GM21367 (cell line): ENCODE results near the gene TCF12.

Experiments used
- ATAC-seq: cut with Tn5 transposase; IDR thresholded peaks from one replicate; pipeline ENCODE4 v1.9.1; 2021; ENCODE audit not compliant: unreplicated experiment

Gene TCF12

DNA sequence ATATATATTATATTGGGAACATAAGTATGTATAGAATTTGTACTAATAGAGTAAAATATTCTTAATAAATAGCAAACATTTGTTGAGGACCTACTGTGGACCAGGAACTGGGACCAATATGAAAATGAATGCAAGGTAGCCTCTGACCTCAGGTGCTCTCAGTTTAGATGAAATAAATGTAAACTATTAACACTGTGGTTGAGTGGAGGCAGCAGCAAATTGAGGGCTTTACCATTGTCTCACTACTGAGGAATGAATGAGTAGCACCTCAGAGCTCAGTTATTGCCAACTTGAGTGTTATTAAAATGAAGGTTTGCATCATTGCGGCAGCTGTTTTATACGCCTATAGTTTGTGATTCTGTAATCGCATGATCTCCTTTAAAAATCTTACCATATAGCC lies 366.9 kb downstream of the TCF12 start:
- ATAC-seq = no peak

DNA sequence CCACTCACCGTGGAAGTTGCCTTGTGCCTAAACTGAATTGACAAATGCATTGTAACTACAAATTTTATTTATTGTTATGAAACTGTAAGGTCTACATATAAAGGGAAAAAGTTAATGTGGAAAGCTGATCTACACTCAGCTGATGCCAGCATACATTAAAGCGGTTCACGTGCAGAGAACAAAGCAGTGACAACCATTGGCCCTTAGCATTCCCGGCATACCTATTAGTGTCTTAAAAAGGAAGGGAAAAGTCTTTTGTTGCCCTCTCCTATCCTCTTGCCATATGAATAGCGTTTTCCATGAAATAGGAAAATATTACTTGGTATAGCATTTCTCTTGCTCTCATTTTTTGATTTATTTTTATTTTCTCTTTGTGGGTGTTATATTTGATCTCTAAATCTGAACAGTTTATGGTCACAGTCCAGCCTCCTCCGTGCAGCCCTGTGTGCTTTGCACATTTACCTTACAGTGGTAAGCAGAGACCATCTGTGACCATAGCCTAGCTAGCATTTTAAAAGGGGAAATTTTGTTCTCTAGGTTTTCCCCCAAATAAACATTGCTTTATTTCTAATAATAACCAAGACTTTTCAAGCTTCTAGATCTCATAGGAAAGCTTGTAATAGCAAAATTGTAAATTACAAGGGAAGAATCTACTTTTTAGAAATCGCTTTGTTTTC lies 368.1 kb downstream of the TCF12 start:
- no peak for ATAC-seq

DNA sequence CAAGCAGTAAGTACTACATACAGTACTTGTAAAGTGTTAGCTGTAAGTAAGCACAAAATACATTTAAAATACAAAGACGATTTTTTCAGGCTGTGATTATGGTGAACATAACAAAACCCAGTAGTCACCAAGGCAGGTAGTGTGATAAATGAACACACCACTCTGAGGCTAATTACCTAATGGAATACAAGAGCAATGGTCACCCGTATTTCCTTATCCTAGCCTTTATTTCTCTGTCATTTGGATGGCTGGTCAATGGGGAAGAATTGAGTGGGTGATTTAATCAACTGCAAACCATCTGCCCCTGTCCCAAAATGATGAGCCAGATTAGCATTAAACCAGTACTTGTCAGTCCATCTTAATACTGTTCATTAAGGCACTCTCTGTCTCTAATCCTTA lies 368.7 kb downstream of the TCF12 start:
- no peak for ATAC-seq

DNA sequence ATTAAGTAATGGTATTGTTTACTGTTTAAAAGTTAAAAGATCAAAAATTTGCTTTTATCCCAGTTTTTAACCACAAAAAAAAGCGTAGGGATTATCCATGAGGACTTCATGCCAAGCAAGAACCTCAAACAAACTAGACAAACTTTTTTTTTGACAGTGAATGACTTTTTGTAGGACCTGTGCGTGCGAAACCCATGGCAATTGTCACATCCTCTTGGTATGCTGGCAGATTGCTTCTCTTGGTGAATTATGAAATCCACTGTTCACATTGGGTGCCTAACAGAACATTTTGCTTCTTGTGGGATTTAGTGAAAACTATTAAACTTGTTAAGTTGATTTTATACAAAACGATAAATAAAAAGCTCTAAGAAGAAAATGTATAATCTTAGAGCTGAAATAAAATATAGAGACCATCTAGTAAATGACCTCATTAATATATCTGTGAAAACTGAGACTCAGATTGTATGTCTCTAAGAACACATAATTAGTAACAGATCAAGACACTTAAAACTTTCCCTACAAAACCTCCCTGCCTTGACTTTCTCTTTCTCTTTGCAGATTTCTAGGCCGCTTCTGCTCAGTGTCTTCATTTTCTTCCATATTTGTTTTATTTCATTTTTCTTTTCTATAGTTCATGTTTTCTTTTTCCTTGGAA lies 370.6 kb downstream of the TCF12 start:
- no peak for ATAC-seq

DNA sequence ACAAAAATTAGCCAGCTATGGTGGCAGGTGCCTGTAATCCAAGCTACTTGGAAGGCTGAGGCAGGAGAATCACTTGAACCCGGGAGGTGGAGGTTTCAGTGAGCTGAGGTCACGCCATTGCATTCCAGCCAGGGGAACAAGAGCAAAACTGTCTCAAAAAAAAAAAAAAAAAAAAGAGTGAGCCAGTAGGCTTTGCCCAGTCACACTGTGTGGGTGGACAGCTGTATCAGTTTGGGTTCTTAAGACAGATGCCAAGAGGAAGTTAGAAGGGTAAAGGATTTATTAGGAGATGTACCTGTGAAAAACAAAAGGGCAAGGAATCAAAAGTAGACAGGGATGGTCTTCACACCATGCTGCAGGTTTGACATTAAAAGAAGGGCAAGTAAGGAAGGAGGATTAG lies 371.7 kb downstream of the TCF12 start:
- ATAC-seq = no peak

DNA sequence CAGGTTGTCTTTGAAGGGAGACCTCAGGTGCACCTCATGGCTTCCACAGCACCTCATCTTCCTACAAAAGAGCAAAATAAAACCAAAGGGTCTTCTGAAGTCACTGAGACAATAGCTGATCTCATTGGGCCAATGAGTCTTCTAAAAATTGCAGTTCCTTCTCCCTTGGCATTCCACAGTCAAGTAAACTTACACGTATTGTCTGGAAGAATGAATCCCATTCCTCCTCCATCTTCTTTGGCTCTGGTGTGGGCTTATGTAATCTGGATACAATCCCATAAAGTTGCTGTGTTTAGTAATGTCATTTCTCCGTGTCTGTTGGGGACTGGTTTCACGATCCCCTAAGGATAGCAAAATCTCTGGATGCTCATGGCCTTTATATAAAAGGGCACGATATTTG lies 372.4 kb downstream of the TCF12 start:
- ATAC-seq = no peak

DNA sequence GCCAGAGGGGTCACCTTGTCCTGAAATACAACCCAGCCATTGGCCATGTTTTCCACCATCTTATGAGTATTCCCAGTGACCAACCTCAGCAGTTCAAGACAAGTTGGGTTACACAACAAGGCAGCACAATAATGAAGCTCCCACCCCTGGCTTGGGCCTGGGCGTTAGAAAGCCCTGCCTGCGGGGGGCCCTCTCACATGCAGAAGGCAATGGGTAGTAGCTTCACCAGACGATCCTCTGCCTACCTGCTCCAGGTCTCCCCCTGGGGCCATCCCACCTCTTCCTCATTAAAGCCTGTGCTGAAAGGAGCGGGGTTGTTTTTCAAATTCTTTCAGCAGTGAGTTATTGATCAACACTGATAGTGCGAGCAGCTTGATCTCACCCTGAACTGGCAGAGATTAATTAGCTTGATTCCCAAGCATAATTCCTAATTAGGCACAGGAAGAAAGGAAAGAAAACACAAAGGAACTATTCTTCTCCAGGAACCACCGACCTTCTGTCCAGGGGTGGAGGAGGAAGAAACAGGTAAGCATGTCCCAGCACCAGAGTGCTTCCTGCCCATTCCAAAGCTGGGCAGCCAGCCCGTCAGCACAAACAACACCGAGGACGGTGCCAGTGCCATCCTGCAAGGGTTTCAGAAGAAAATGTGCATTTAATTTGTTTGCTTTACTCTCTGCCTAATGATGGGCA lies 378.2 kb downstream of the TCF12 start:
- no peak for ATAC-seq

DNA sequence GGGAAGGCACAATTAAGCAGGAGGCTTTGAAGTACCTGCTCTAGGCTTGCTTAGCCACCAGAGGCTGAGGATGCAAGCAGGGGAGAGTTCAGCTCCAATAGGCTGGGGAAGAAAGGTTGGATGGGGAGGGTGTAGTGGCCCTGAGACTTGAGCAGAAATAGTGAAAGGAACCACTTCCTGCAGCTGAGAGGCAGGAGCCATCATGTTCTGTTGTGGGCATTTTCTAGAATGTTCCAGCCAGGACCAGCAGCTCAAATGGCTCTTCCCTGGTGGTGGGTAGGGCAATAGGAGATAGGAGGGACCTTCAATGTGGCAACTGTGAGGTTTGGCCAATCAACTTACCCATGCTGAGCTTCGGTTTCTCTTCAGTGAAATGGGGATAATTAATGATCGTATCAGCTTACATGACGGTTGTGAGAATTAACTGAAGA lies 378.7 kb downstream of the TCF12 start:
- ATAC-seq = no peak

DNA sequence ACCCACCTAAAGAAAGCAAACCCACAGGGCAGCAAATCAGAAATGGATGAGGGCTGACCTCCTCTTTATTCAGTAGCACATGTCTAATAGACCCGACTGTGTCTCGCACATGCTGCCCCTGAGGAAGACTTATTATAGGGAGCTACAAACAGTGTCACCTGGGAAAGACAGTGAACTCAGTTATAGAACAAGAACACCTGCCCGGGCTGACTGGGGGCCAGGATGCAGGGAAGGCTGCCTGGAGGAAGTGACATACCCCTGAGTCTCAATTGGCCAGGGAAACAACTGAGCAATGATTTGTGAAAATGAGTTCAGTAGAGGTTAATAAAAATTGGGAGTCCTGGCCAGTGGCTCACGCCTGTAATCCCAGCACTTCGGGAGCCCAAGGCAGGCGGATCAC lies 379.2 kb downstream of the TCF12 start:
- ATAC-seq = no peak

DNA sequence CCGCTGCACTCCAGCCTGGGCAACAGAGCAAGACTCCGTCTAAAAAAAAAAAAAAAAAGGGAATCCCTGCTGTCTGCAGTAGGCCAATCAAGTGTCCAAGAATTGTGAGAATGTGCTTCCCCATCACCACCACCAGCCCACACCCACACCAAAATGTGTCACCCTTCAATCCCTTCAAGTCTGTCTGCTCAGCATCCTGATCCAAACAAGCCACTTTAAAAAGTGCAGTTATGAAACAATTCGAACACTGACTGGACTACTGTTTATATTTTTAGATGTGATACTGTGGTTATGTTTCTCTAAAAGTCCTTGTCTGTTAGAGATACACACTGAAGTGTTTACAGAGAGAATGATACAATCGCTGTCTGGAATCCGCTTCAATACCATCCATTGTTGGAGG lies 379.8 kb downstream of the TCF12 start:
- no peak for ATAC-seq

DNA sequence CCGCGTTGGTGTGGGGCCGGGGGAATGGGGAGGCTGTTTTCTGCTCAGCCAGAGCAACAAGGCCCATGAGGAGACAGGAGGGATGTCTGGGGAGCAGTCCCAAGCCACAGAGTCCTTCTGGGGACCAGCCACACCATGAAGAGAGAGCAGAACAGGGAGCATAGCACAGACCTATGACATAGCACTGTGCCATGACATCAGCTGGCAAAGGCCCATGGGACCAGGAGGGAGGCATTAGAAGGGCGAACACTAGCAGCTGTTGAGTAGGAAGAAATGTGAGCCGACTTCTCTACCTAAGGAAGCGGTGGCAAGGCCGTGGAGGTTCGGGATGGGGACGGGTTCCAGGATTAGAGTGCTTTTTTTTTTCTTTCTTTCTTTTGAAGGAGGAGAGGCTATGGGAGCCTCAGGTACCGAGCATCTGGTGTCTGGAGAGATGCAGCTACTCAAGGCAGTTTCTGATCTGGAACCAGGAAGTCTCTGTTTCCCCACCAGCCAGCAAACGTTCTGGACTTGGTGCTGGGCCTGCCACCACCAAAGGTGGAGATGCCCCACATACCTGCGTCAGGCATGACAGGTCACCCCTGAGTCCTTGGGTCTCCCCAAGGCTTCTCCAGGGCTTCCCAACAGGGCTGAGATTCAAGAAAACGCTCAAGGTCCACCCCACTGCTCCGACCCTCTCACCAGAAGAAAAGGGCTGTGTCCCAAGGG lies 380.6 kb downstream of the TCF12 start:
- ATAC-seq = no peak

DNA sequence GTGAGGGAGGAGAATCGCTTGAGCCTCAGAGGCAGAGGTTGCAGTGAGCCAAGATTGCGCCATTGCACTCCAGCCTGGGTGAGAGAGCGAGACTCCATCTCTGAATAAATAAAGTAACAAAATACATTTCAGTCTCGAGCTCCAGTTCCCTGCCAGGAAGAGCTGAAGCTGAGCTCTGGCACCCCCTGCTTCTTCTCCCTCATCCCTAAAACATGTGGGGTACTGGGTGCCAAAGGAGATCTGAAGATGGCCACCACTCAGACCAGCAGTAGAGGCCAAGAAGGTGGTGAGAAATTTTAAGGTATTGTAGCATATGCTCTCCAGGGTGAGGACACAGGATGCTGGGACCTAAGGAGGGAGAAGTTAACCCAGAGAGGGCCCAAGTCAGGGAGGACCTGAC lies 382.9 kb downstream of the TCF12 start:
- no peak for ATAC-seq

DNA sequence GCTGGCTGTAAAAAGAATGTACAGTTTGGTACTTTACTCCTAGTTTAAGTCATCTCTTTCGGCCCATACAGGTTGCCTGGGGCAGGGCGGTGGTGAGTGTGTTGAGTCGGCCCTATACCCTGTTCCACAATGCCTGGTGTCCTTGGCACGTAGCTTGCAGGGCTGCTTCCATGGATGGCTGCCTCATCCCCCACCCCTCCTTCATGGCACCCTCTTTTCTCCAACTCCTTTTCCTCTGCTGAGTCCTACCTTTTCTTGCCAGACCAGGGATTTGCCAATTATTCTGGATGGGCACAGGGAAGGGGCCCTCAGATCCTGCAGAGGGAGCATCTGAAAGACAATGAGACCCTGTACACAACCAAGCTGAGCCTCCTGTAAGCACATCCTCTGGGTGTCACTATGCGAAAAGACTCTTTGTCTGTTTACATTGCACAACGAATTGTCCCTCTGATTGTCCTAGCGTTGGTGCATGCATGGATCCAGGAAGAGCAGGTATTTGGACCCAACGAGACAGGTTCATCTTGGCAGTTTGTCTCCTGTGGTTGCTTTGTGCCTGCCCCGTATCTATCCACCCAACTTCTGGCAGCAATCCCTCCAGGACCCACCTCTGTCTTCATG lies 384.3 kb downstream of the TCF12 start:
- no peak for ATAC-seq

DNA sequence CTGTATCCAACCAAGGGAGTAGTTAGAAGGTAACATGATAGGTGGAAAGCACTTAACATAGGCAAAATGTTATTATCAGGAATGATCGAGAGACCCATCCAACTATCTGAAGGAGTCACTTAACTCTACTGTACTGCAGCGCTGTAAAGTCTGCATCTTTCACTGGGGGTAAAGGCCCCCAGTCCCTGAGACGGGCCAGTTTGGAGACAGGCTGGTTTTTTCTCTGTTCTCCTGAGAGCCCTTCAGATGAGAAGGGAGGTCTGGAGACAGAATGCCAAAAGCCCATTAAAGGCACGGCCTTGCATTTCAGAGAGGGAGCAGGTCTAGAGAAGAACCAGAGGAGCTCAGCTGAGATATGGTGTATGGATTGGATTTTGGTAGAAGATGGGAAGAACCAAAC lies 386.6 kb downstream of the TCF12 start:
- no peak for ATAC-seq

DNA sequence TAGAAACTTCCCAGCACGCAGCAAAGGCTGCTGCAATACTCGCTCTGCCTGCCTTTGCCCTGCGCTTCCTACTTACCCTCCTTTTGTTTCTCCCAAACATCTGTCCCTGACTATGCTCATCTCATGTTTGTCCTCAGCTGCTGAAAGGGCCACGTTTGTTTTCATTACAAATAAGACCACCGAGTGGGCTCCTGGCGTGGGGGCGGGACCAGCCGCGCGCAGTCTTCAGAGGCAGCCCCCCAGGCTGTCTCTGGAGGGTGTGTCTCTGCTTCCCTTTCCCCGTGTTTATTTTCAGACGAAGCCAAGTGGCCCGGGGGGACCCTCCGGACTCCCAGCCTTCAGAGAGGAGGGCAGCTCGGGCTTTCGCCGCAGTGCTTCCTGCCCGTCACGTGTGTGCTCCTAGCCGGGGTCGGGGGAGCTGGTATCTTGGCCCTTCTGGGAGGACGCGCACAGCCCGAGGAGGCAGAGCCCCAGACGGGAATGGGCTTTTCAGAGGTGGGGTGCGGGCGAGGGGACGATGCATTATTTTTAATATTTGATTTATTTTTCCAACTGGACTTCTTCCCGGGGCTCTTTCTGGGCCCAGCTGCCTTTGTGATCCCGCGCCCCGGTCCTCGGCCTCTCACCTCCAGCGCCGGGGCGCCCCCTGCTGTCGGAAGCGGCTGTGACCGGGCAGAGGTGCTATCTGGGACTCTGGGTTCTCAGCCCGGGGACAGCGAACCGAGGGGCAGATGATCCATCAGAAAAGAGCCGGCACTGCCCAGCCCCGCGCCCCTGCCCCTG lies 387.9 kb downstream of the TCF12 start:
- no peak for ATAC-seq

DNA sequence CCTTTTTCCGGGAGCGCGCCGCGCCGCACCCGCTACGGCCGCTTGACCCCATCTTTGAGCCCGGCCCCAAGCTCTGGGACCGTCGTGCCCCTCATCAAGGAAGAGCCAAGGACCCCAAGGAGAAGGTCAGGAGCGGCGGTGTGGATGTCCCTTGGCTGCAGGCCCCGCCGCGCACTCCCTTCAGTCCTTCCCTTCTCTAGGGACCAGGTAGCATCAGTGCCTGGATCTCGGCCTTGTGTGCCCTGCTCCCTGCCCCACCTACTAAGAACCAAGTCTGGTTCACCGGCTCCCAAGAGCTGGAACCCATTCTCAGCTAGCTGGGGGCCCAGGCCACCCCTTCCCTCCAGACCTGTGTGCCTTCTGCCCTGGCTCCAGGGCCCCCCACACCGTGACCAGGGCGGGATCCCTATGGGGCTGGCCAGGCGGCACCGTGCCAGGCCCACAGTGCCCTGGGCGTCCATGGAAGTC lies 388.5 kb downstream of the TCF12 start:
- no peak for ATAC-seq

DNA sequence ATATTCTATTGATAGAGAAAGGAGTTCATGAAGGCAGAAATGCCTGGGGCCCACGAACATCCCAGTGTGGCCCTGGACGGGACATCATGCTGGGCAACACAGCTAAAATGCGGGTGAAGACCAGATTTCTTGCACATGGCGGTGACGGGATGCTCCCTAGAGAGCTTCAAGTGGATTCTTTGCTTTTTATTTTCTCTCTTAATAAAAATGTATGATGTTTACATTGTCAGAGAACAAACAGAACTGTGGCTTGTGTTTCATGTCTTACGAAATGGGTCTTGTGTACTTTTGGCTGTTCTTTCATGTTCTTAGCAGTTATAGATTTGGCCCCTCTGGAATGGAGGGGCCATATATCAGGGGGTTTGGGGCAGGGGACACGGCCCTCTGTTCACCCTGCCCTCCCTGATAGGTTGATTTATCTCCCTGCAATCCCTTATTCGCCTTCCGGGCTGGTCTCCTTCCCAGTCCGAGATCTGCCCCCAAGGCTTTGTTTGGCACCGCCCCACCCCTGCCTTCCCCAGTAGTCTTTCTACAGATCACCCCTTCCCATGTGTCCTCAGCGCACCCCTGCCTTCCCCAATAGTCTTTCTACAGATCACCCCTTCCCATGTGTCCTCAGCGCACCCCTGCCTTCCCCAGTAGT lies 389.2 kb downstream of the TCF12 start:
- ATAC-seq = no peak

DNA sequence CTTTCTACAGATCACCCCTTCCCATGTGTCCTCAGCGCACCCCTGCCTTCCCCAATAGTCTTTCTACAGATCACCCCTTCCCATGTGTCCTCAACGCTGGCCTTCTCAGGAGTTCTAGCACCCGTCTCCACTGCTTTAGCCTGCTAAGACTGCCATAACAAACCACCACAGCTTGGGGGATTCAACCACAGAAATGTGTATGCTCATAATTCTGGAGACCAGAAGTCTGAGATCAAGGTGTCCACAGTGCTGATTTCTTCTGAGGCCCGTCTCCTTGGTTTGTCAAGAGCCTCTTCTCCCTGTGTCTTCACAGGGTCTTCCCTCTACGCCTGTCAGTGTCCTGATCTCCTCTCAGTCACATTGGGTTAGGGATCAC lies 389.7 kb downstream of the TCF12 start:
- ATAC-seq = no peak

DNA sequence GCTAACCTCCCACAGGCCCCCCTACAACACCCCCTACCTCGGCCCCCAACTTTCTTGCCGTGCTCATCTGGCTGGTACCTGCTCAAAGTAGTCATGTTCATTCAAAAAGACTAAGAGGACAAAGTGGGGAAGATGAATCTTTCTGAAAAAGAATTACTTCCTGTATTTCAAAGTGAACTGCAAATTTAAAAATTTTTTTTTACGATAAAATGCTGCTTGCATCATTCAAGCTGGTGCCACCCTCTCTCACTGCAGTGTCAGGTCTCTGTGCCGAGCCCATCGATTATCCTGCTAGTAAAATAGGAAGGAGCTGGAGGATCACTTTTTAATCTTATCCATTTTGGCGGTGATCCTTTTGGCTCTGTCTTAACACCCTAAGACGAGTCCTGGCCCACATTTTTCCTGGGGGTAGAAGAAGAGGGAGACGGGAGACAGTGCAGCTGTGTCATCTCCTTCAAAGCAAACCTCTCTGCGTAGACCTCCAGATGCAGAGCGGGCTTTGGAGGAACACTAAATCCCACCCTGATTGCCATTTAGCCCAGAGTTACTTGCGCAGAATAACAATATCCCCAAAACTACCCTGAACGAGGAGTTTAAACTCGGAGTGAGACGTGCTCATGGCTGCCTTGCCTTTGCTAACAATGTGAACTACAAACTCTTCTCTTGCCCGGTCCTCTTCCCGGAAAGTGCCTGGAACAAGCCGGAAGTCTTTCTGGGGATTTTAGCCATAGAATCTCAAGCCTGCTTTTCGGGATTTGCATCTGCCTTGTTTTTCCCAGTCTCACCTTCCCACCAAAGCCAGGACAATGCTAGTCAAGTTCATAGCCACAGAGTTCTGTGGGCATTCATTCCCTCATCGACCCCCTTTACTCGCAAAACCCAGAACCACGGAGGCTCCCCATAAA lies 391.7 kb downstream of the TCF12 start:
- no peak for ATAC-seq
